Progenitor cell of endocrine pancreas (in vitro differentiated cells): Measurements from ENCODE around the gene EYS. TPM values are rescaled to one million over a fixed set of nuclear protein-coding genes. Genes with fewer than 3 reads are reported as not detected.
"Not testable (repeated sequence)": the region's sequence is repeated elsewhere in the genome, so short reads cannot be mapped to it uniquely, and the experiment has no call there.

Experiments
- DNase-seq: peaks from one replicate; pipeline ENCODE4 v3.0.0; 2021; ENCODE audit warnings: low spot score; ENCODE audit not compliant: unreplicated experiment
- H3K27ac Mint-ChIP-seq: 2 replicates; pipeline ENCODE4 v1.8.0; 2021; ENCODE audit warnings: mild to moderate bottlenecking, moderate library complexity, mixed read lengths
- H3K27me3 Mint-ChIP-seq: 2 replicates; pipeline ENCODE4 v1.8.0; 2021; ENCODE audit warnings: mixed read lengths
- H3K36me3 Mint-ChIP-seq: 2 replicates; pipeline ENCODE4 v1.8.0; 2022; ENCODE audit warnings: mixed read lengths; ENCODE audit not compliant: insufficient read depth
- H3K4me1 Mint-ChIP-seq: 2 replicates; pipeline ENCODE4 v1.8.0; 2021; ENCODE audit warnings: low read depth, mixed read lengths
- H3K4me3 Mint-ChIP-seq: 2 replicates; pipeline ENCODE4 v1.8.0; 2021; ENCODE audit warnings: low read depth, mild to moderate bottlenecking, moderate library complexity, mixed read lengths
- H3K9me3 Mint-ChIP-seq: 2 replicates; pipeline ENCODE4 v1.8.0; 2021; ENCODE audit warnings: low read depth, mixed read lengths
- total RNA-seq: library from RNA; stranded (reverse); gene quantifications from 2 replicates; pipeline ENCODE4 v1.2.1, GENCODE V29; 2021
- TF ChIP-seq, protein P1 (sequence below): fragments of 200-600 bp; sonication (generic); IDR thresholded peaks from one replicate; pipeline ENCODE4 v1.5.0; 2021; ENCODE audit warnings: antibody characterized with exemption, mild to moderate bottlenecking; ENCODE audit not compliant: unreplicated experiment

EYS gene
- total RNA-seq, 1 donor from 2014 or later = 0.46 TPM

DNA sequence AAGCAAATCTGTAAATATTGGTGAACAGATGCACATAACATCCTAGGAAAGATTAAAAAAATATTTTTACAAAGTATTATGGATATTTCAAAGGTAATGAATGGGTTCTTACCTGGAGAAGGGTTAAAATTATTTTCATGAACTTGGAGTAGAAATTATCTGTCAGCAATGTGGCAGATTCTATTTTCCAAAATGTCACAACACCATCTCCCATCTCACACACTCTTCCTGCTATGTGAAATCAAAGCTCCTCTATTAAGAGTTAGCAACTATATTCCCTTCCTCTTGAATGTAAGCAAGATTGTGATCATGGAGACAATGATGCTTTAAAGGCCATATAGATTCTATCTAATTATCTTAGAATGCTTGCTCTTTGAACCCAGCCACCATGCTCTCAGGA lies 304.5 kb downstream of the EYS start:
- H3K4me3 Mint-ChIP-seq = no peak overlapping the region

DNA sequence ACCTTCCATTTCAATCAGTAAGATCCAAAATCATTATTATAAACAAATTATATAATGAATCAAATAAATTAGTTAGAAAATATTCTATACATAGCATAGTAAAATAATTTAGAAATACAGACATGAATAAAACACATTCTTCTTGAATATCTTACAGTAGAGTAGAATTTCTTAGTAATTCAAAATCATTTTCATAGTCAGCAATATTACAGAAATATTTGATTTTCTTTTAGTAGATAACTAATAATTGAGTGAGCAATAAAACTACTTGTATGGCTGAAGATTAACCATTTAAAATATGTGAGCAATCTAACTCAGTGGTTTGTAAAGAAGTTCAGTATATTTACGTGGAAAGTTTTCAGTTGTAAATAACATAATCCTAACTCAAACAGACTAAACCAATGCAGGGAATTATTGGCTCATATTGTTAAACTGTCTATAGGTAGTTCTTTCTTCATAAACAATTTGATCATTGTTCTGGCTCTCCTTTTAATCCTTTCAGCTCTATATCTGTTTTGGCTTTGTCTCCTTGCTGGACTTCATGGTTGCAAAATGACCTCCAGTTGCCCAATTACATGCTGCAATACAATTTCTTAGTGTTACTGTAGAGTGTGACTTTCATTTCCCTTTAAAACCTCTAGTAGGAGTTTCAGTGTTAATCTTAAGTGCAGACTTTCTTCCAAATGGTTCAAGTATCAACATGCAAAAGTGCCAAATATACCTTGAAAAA lies 307.5 kb downstream of the EYS start:
- no peak for DNase-seq
- Mint-ChIP-seq H3K9me3 (no peaks in the 10 kb centered on the region), H3K27ac (no peak overlapping the region), H3K4me1 (no peaks in the 10 kb centered on the region), H3K36me3 (no peaks in the 10 kb centered on the region), H3K4me3 (no peak overlapping the region), H3K27me3 (no peaks in the 10 kb centered on the region)
- TF ChIP-seq, protein P1, sequence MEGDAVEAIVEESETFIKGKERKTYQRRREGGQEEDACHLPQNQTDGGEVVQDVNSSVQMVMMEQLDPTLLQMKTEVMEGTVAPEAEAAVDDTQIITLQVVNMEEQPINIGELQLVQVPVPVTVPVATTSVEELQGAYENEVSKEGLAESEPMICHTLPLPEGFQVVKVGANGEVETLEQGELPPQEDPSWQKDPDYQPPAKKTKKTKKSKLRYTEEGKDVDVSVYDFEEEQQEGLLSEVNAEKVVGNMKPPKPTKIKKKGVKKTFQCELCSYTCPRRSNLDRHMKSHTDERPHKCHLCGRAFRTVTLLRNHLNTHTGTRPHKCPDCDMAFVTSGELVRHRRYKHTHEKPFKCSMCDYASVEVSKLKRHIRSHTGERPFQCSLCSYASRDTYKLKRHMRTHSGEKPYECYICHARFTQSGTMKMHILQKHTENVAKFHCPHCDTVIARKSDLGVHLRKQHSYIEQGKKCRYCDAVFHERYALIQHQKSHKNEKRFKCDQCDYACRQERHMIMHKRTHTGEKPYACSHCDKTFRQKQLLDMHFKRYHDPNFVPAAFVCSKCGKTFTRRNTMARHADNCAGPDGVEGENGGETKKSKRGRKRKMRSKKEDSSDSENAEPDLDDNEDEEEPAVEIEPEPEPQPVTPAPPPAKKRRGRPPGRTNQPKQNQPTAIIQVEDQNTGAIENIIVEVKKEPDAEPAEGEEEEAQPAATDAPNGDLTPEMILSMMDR = no peak

More for the DNA sequence above, 304.5 kb downstream of the EYS start:
- H3K27me3 Mint-ChIP-seq = no peaks in the 10 kb centered on the region
- no peaks in the 10 kb centered on the region for H3K4me1 Mint-ChIP-seq
- no peaks in the 10 kb centered on the region for H3K36me3 Mint-ChIP-seq
- no peak overlapping the region for H3K27ac Mint-ChIP-seq
- H3K9me3 Mint-ChIP-seq = no peaks in the 10 kb centered on the region
- no peak for DNase-seq
- TF ChIP-seq, protein P1 = no peak

DNA sequence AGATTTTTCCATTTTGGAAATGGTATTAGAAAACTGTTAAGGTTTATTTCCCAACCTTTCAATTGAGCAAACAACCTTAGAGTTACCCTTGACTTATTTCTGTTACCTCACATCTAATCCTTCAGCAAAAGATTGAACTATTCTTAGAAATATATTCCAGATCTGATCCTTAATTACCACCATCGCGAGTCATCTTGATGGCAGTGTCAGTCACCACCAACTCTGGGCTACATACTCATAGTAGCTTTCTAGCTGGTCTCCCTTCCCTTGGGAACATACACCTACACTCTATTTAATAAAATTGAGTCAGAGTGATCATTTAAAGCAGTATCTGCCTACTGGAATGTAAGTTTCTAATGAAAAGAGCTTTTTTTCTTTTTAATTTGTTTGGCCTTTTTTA lies 308.2 kb downstream of the EYS start:
- no peak for DNase-seq
- no peak overlapping the region for H3K4me3 Mint-ChIP-seq
- no peaks in the 10 kb centered on the region for H3K27me3 Mint-ChIP-seq
- TF ChIP-seq, protein P1 = no peak
- H3K4me1 Mint-ChIP-seq = no peaks in the 10 kb centered on the region
- H3K27ac Mint-ChIP-seq = no peak overlapping the region
- H3K36me3 Mint-ChIP-seq = no peaks in the 10 kb centered on the region
- no peaks in the 10 kb centered on the region for H3K9me3 Mint-ChIP-seq

DNA sequence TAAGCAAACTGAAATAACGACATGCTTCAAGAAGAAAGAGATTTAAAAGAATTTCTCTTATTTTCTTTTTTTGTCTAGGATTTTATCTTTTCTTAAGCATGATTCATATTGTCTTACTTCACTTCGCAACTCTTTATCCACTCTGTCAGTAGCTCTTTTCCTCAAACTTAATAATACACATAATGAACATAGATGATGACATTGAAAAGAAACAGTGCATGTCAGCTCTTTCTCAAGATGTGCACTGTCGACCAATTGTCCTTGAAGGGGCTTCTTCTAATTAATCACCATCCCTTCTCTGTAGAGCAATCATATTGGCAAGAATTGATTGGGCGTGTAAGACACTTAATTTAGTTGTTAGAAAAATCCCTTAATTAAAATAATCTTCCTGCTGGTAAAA lies 356.5 kb downstream of the EYS start:
- no peaks in the 10 kb centered on the region for H3K4me1 Mint-ChIP-seq
- TF ChIP-seq, protein P1 = no peak
- no peaks in the 10 kb centered on the region for H3K36me3 Mint-ChIP-seq
- DNase-seq = no peak
- no peak overlapping the region for H3K4me3 Mint-ChIP-seq
- peaks cover 5% of the 10 kb centered on the region for H3K9me3 Mint-ChIP-seq
- H3K27ac Mint-ChIP-seq = no peak overlapping the region
- H3K27me3 Mint-ChIP-seq = no peaks in the 10 kb centered on the region

GRCh38 chr6:65302655-65303054 lies 404.4 kb downstream of the EYS start:
- H3K9me3 Mint-ChIP-seq, H3K27me3 Mint-ChIP-seq, H3K36me3 Mint-ChIP-seq, DNase-seq, H3K4me1 Mint-ChIP-seq, H3K27ac Mint-ChIP-seq, H3K4me3 Mint-ChIP-seq: not testable (repeated sequence)

GRCh38 chr6:65299236-65299635 lies 407.8 kb downstream of the EYS start:
- Mint-ChIP-seq H3K4me1 (no peaks in the 10 kb centered on the region), H3K36me3 (no peaks in the 10 kb centered on the region), H3K4me3 (no peak overlapping the region), H3K27ac (no peak overlapping the region), H3K27me3 (no peaks in the 10 kb centered on the region), H3K9me3 (no peaks in the 10 kb centered on the region)
- TF ChIP-seq, protein P1 = no peak
- DNase-seq = no peak
